NCI-H774 (cell line): Measurements from ENCODE around the gene AMBP.

Experiments
- DNase-seq: peaks from one replicate; lab custom pipeline; 2025; lab: John Stamatoyannopoulos, UW

Gene AMBP

DNA sequence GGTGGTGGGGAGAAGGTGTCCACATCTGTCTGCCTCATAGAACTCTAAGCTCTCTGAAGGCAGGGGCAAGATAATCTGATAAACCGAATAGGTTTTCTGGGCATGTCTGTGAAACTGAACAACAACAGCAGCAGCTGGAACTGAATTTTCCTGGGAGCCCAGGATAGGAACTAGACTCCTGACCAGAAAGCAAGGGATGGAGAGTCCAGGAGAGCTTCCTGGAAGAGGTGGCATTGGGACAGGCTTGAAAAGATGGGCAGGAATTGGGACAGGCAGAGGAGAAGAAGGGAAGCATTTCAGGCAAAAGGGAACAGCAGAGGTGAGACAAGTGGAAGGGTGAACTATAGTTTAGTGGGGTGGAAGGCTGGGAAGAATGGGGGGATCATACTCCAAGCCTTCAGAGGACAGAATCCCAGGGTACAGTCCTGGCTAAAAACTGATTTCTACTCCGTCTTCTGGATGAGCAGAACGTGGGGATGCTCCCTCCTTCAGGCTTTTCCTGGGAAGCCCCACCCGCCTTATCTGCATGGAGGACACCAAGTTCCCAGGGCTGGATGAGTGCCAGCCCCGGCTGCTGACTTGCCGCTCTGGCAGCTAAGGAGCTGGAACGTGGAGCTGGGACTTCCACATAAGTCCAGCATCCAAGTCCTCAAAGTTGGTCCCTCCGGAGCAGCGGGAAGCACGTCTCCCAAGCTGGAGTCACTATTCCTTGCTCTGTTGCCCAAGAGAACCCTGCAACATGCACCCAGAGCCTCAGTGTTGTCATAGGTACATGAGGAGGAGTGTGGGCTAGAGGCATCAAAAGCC is 34.9 kb upstream of the AMBP start:
- no peak for DNase-seq

DNA sequence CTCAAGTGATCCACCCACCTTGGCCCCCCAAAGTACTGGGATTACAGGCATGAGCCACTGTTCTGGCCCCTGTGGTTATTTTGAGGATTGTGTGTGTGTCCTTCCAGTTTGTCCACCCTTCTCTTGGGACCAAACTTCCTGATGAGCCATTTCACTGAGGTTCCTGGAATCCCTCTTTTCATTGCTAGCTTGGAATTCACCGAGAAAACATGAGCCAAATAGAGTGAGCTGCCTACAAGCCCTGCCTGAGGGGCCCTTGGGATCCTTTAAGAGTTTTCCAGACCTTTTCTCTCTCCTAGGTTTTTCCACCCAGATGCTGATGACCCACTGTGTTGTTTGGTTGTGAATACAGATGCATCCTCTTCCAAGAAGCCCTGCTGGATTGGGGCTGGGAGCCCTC is 34.2 kb upstream of the AMBP start:
- DNase-seq, result no peak

DNA sequence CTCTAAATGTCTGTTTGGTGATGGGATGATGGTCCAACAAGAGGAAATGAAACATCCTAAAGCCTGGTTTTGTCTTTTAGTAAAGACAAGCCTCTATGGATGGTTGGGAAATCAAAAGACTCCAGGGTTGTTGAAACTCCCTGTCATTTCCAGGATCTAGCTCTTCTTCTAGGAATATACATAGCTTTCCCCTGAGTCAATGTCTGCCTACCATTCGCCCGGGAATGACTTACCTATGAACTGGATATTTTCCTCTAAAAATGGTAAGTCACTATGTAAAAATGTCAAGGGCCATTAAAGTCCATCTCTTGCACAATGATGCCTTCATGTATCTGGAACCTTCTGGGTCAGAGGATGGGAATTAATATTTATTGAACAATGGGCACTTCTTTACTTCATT is 32.1 kb upstream of the AMBP start:
- no peak for DNase-seq

DNA sequence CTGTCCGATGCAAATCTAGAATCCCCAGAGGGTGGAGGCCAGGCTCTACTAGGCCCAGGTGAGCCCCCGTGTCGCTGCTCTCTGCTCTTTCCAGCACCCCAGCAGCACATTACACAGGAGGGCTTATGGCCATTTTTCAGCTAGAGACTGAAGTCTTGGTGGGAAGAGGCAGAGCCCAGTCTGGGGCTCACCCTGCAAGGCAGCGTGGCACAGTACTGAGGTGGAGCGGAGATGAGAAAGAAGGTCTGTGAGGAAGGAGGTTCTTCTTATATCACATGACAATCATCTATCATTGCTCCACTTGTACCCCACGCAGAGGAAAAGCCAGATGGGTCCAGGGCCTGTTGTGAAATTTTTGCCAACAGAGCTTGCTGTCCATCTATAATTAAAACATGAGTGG is 31.0 kb upstream of the AMBP start:
- no peak for DNase-seq

- peak; percentile 51 for DNase-seq
Measured at GRCh38 chr9:114108016-114108833, 30.1 kb upstream of the AMBP start.

- no peak for DNase-seq
Measured at GRCh38 chr9:114107286-114108001, 29.3 kb upstream of the AMBP start.

DNA sequence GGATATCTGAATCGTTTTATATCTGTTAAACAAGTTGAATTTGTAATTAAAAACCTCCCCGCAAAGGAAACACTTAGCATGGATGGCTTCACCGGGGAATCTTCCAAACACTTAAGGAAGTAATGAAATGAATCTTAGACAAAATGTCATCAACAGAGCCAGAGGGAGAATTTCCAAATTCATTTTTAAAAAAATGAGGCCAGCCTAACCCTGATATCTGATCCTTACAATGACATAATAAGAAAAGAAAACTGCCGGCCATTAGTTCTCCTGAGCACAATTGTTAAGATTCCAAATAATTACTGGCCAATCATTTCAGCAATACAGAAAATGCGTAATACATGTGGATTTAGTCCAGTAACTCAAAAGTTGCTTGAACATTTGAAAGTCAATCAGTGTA is 27.1 kb upstream of the AMBP start:
- no peak for DNase-seq

DNA sequence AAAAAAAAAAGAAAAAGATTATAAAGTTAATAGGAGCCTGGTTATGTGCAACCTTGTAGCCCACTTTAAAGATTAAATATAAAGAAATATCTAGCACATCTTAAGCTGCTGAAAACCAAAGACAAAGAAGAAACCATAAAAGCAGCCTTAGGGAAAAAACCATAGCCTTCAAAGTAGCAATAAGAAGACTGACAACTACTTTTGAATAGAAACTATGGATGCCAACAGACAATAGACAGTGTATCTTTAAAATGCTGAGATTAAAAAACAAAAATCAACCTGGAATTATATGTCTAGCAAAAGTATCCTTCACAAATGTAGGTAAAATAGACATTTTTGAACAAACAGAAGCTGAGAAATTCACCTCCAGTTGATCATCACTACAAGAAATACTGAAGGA is 24.4 kb upstream of the AMBP start:
- no peak for DNase-seq

DNA sequence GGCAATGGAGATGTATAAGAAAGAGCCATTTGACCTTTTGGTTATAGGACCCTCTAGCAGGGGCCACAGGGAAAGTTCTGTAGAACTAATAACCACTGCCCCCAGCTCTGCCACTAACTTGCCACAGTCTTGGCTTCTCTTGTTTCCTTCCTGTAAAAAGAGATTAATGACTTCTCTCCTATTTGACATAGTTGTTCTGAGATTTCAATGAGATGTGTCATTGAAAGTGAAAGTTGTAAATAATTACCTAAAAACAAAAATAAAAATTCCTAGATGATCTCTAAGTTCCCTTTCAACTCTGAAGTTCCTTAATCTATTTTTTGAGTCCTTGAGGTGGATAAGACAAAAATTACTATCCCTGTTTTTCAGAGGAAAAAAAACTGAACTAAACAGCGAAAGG is 22.4 kb upstream of the AMBP start:
- no peak for DNase-seq

GRCh38 chr9:114099669-114100270 is 21.7 kb upstream of the AMBP start:
- DNase-seq, result no peak

GRCh38 chr9:114098936-114099668 is 21.0 kb upstream of the AMBP start, which contains the start of gene KIF12:
TSS of gene KIF12 (minus strand) at chr9:114099292. CDS start at chr9:114099276, 16 bp downstream.
- no peak for DNase-seq

DNA sequence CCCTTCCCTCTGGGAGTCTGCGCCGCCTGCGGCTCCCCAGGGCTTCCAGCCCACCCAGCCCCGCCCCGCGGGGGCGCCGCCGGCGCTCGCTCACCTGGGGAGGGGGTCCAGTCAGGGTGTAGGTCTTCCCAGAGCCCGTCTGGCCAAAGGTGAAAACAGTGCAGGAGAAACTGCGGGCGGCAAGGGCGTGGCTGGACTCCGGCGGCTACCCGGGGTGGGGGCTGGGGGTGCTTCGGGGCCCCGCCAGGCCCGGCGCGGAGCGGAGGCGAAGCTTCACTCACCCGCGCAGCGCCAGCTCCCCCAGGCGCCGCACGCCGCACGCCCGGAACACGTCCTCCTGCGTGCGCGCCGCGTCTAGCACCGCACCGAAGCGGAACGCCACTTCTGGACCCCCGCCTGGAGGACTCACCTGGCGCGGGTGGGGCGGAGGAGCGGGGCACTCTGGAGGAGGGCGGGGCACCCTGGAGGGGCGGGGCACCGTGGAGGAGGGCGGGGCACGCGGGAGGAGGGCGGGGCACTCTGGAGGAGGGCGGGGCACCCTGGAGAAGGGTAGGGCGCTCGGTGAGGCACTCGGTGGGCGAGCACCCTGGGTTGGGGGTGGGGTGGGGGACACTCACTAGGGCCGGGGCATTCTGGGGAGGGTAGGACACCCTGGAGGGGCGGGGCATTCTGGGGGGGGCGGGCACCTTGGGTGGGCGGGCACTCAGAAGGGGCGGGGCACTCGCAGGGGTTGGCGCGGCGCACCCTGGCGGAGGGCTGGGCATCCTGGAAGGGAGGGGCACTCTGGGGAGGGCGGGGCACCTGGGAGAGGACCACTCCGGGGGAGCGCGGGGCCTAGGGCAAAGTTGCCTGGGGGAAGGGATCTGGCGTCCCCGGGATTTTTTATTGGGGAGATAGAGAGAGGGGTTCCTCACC is 20.2 kb upstream of the AMBP start:
- DNase-seq, result no peak

DNA sequence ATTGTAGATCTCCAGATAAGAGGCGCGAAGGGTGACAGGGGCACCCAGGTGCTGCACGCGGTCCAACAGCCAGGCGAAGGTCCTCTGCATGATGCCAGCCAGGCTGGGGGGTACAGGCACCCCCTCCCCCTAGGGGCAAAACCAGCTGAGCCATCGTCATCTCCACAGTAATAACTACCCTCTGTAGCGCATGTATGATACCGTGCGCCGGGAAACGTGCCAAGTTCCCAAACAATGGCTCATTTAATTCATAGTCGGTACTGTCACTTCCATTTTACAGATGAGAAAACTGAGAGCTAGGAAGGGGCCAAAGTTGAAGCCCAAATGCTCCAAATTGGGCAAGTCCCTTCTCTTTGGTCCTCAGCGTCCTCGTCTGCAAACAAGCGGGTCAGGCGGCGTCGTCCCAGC is 19.5 kb upstream of the AMBP start:
- no peak for DNase-seq

GRCh38 chr9:114096866-114097612 is 18.9 kb upstream of the AMBP start:
- no peak for DNase-seq

- no peak for DNase-seq
Measured at GRCh38 chr9:114096041-114096511, 18.0 kb upstream of the AMBP start.

DNA sequence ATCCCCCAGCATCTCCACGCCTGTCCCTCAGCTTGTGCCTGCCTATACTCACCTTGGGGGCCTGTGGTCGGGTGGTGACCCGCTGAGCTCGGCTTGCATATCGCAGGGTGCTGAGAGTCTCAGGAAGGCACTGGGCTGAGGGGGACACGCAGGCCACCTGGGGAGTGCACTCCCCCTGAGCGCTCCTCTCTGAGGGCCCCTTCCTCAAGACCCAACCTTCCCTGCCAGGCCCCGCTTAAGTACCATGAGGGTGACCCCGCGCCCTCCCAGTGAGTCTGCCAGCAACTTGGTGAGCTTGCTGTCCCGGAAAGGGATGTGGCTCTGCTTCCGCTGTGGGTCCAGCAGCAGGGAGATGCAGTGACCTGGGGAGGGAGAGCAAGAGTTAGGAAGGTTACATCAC is 16.9 kb upstream of the AMBP start:
- DNase-seq, result no peak

DNA sequence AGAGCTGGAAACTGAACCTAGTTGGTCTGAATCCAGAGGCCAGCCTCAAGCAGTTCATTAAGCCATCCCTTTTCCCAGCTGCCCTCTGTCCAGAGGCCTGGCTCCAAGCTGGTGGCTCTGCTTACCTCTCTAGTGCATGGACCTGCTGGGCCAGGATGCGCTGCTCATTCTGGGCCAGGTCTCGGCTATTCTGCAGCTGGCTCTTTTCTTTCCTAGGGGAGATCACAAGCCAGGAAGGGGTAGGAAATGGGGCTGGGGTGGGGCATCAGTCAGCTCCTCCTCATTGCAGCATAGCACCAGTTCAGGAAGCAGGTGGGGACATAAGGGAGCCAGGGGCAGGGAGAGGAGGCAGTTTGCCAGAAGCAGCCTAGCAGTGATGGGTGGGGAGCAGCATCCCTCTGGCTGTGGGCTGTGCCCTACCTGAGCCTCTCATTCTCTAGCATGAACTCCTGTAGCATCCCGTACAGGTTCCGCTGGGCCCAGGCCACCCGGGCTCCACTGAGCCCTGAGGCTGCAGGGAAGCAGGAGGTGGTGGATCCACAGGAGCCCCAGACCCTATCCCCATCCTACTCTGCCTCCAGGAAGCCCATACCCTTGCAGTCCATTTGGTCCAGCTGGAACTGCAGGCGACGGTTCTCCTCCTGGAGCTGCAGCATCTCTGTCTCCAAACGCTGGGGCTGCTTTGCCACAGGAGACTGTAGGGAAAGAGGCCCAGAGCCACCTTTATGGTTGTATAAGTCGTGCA is 15.8 kb upstream of the AMBP start:
- no peak for DNase-seq

GRCh38 chr9:114093031-114093471 is 15.0 kb upstream of the AMBP start:
- no peak for DNase-seq

- DNase-seq, result no peak
Measured at GRCh38 chr9:114092336-114092735, 14.2 kb upstream of the AMBP start.
